G401 (cell line): ENCODE data around the gene FOXP1. TPM values are rescaled to one million over a fixed set of nuclear protein-coding genes. Genes with fewer than 3 reads are reported as not detected.
A peak's percentile ranks its signal among the peaks of the same experiment; 100 is the strongest.

ENCODE experiments used
- DNase-seq: peaks from one replicate; pipeline ENCODE4 v3.0.0-alpha.2; 2015; ENCODE audit warnings: low spot score
- in situ Hi-C: cut with HindIII; loops from 2 replicates; pipeline ENCODE4 v1.10.0; 2016; ENCODE audit warnings: low sequenced_read_pairs, mixed read lengths
- total RNA-seq: library from RNA; depleted of rRNA; stranded (reverse); fragments of >200 nt; shearing (Covaris generic); gene quantifications from 2 replicates; pipeline ENCODE4 v1.2.3, GENCODE V29; 2014

FOXP1 gene
- total RNA-seq, 1 experiment from 2014 or later, result 9.7 TPM

GRCh38 chr3:71497367-71497897, 86.1 kb downstream of the FOXP1 start:
- DNase-seq, result peak; percentile 5

GRCh38 chr3:71495708-71496472, 87.6 kb downstream of the FOXP1 start:
- in situ Hi-C loops, result no loop called here
- DNase-seq, result no peak

More at GRCh38 chr3:71497367-71497897, 86.1 kb downstream of the FOXP1 start:
- in situ Hi-C loops, result no loop called here

DNA sequence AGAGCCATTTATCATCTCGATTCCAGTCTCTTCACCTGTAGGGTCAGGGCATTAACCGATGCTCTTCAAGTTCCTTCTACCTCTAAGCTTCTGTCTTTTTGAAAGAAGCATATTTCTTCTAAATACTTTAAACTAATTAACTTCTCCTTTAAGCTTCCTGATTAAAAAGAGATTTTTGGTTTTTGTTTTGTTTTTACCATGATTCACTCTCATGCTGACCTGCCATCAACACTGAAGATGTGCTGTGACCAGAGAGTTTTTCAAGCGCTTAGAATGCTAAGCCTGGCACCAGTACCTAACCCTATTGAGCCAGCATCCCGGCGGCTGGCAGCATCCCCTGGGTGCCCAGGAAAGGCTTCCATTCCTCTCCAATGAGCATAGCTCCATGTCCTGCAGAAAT, 89.3 kb downstream of the FOXP1 start:
- no peak for DNase-seq
- in situ Hi-C loops, result no loop called here

GRCh38 chr3:71492974-71493771, 90.4 kb downstream of the FOXP1 start:
- no peak for DNase-seq
- in situ Hi-C loops, result no loop called here

GRCh38 chr3:71492566-71492965, 91.0 kb downstream of the FOXP1 start:
- in situ Hi-C loops, result no loop called here
- no peak for DNase-seq

GRCh38 chr3:71491154-71491752, 92.3 kb downstream of the FOXP1 start:
- in situ Hi-C loops, result no loop called here
- no peak for DNase-seq

- DNase-seq, result no peak
- in situ Hi-C loops, result no loop called here
Measured at GRCh38 chr3:71490692-71491091, 92.8 kb downstream of the FOXP1 start.

GRCh38 chr3:71489315-71489761, 94.2 kb downstream of the FOXP1 start:
- in situ Hi-C loops, result no loop called here
- DNase-seq, result no peak

DNA sequence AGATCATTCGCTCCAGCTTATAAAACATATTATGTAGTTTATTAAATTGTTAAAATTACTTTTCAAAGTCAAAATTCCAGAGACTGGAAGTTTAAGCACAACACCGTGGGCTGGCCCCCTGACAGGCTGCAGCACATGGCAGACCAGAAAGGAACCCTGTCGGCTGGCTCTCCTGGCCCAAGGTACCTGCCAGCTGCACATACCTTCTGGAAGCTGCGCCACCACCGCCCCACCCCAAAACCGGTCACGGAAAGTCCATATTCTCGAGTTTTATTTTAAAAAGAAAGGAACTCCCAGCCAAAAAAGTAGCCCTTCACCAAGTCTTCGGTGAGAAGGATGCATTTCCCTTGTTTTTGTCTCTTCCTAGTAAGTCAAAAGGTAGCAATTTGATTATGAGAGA, 94.6 kb downstream of the FOXP1 start:
- in situ Hi-C loops, result no loop called here

DNA sequence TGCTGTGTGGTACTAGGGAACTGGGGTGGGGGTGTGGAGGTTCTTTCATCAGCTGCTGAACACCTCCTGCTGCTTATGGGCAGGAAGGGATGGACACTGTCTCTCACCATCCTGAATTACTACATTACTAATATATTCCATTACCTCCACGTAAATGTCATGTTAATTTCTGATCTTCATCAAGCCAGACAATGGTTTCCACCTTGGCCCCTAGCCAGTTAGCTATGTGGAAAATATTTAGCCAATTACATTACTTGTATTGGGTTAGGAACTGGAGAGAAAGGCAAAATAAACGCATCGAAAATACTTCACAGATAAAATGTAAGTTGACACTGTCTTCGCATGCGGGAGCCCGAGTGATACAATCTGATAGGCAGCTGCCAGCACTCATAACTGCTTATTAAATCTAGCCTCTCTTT, 95.1 kb downstream of the FOXP1 start:
- in situ Hi-C loops, result no loop called here

More for the DNA sequence above, 94.6 kb downstream of the FOXP1 start:
- DNase-seq, result no peak

GRCh38 chr3:71487418-71487817, 96.1 kb downstream of the FOXP1 start:
- DNase-seq, result no peak
- in situ Hi-C loops, result no loop called here

More for the DNA sequence above, 95.1 kb downstream of the FOXP1 start:
- no peak for DNase-seq

GRCh38 chr3:71486831-71487230, 96.7 kb downstream of the FOXP1 start:
- no peak for DNase-seq
- in situ Hi-C loops, result no loop called here

GRCh38 chr3:71485896-71486295, 97.6 kb downstream of the FOXP1 start:
- no peak for DNase-seq
- in situ Hi-C loops, result no loop called here

DNA sequence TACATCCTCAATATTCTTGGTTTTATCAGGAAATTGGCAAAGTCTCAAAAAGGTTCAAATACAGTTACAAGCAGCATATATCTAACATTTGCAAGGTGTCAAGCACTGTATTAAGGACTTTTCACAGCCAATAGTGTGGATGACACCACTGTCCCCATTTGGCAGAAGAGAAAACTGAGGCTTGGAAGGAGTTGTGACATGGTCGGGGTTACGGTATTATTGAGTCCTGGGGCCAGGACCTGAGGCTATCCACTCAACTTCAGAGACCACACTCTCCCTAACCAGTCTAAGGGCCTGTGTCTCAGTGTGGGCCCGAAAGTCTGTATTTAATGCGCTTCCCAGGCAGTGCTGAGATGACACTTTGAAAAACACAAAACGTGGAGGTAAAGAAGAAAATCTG, 99.1 kb downstream of the FOXP1 start:
- in situ Hi-C loops, result no loop called here
- DNase-seq, result no peak

GRCh38 chr3:71484047-71484446, 99.5 kb downstream of the FOXP1 start:
- no peak for DNase-seq

DNA sequence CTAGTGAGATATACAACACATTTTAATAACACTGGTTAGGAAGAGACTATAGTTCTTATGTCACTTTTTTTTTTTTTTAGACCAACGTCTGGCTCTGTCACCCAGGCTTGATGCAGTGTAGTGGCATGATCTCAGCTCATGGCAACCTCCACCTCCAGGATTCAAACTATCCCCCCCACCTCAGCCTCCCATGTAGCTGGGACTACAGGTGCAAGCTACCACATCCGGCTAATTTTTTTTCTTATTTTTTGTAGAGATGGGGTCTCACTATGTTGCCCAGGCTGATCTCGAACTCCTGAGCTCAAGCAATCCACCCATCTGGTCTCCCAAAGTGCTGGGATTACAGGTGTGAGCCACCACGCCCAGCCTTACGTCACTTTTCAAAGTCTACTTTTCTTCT, 100.8 kb downstream of the FOXP1 start:
- in situ Hi-C loops, result no loop called here
- no peak for DNase-seq

More at GRCh38 chr3:71484047-71484446, 99.5 kb downstream of the FOXP1 start:
- in situ Hi-C loops, result no loop called here

DNA sequence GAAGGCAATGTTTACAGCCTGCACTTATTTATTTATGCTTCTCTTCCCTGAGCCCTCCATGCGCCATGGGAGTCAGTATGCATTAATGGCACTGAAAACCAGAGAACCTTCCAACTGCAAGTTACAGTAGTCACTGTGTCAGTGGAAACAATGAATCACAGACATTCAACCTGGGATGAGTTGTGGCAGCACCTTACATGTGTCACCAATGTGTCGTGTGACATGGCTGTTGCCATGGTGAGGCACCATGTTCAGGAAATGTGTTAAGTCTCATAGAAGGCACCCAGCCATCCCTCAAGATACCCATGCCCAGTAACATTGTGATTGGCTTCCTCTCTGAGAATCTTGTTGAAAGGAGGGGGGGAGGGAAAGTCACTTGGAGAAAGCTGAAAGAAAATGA, 105.0 kb downstream of the FOXP1 start:
- in situ Hi-C loops, result no loop called here
- DNase-seq, result no peak

GRCh38 chr3:71476950-71477349, 106.6 kb downstream of the FOXP1 start:
- in situ Hi-C loops, result no loop called here
- no peak for DNase-seq

GRCh38 chr3:71469138-71469435, 114.4 kb downstream of the FOXP1 start:
- DNase-seq, result no peak
- in situ Hi-C loops, result no loop called here
